ENCODE data around the gene NCOA7. TPM values are rescaled to one million over a fixed set of nuclear protein-coding genes. Genes with fewer than 3 reads are reported as not detected.
A peak's percentile ranks its signal among the peaks of the same experiment; 100 is the strongest.
"Not testable (repeated sequence)": the region's sequence is repeated elsewhere in the genome, so short reads cannot be mapped to it uniquely, and the experiment has no call there.

Gene NCOA7
- total RNA-seq, 1 experiment from 2014 or later = 17.9 TPM

- DNase-seq (ENCODE audit: low read depth) = peak; percentile 89
Measured at GRCh38 chr6:125918681-125919566, 128.2 kb downstream of the NCOA7 start.

DNA sequence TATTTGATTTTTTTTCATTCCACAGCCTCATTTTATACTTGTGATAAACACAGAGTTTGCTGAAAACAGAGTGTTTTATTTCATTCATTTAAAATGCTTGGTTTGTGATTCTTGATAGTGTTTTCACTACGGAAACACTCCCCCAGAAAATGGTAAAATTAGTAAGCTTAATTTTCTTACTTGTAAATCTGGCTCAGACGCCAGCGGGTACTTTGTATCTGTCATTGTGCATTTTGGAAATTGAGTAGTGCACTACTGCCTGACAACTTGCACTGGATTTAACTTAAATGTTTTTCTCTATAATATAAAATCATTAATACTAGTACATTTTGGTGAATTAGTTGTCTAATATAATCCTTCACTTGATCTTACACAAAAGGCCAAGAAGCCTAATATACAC lies 128.9 kb downstream of the NCOA7 start:
- DNase-seq (ENCODE audit: low read depth) = no peak

GRCh38 chr6:125922322-125922860 lies 131.6 kb downstream of the NCOA7 start:
- no peak for DNase-seq (ENCODE audit: low read depth)

DNA sequence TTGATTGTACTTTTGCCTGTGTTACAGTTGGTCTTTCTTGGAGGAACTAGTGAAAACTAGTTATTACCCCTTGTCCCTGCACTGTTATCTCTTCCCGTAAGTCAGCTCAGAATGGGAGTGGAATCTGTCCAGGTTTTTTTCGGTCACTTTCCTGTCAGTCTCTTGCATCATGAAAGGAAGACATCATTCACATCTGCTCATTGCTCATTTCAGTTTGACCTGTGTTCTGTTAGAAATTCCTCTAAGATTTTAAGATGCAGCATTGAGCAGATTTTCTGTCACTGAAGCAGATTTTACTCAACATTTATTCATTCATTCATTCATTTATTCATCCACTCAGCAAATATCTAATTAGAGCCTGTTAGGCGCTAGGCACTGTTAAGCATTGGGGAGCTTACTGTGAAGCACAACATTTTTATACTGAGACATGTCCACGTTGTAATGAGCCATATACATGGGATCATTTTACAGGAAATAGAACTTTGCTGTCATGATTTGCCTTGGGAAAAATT lies 132.7 kb downstream of the NCOA7 start:
- peak; percentile 65 for DNase-seq (ENCODE audit: low read depth)

GRCh38 chr6:125924169-125924568 lies 133.4 kb downstream of the NCOA7 start:
- peak; percentile 90 for DNase-seq (ENCODE audit: low read depth)

- no peak for DNase-seq (ENCODE audit: low read depth)
Measured at GRCh38 chr6:125924697-125925358, 134.1 kb downstream of the NCOA7 start.

DNA sequence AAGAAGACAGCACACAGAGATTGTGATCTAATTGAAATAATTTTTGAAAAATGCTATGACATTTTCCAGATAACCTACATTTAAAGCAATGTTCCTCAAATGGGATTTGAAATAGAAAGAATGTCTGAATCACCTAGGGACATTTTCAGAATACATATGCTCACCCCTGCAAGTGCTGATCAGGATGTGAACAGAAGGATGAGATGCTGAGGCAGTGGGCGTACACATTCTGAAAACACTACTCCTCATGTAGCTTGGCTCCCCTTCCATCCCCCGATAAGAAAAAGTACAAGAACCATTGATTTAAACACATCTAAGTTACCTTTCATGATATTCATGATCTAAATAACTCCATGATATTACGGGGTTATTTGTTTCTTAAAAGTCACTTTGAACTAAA lies 136.0 kb downstream of the NCOA7 start:
- no peak for DNase-seq (ENCODE audit: low read depth)

- no peak for DNase-seq (ENCODE audit: low read depth)
Measured at GRCh38 chr6:125927761-125928160, 137.0 kb downstream of the NCOA7 start.

- no peak for DNase-seq (ENCODE audit: low read depth)
Measured at GRCh38 chr6:125930765-125931418, 140.1 kb downstream of the NCOA7 start.

DNA sequence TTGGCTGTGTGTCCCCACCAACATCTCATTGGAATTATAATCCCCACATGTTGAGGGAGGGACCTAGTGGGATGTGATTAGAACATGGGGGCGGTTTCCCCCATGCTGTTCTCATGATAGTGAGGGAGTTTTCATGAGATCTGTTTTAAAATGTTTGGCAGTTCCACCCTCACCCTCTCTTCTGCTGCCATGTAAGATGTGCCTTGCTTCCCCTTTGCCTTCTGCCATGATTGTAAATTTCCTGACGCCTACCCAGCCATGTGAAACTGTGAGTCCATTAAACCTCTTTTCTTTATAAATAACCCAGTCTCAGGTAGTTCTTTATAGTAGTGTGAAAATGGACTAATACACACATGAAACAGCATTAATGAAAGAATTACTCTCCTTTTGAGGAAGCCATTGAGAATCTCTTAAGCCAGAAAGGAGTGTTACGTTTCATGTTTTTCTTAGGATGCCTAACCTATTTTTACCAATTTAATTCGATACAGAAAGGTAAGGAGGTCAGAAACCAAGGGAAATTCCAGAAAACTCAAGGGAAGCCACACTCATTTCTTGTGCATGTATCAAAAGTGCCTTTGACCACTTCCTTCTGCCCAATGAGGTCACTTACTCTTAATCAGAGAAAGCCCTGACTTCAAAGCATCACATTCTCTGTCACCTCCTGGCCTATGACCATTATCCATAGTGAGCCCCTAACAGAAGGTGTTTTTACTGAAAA lies 141.1 kb downstream of the NCOA7 start:
- peak; percentile 40 for DNase-seq (ENCODE audit: low read depth)

GRCh38 chr6:125932451-125932795 lies 141.7 kb downstream of the NCOA7 start:
- DNase-seq (ENCODE audit: low read depth) = no peak

- not testable (repeated sequence) for DNase-seq (ENCODE audit: low read depth)
Measured at GRCh38 chr6:125935520-125935919, 144.8 kb downstream of the NCOA7 start.

GRCh38 chr6:125939026-125939425 lies 148.3 kb downstream of the NCOA7 start:
- no peak for DNase-seq (ENCODE audit: low read depth)

GRCh38 chr6:125939791-125940190 lies 149.0 kb downstream of the NCOA7 start:
- no peak for DNase-seq (ENCODE audit: low read depth)

GRCh38 chr6:125940247-125941041 lies 149.7 kb downstream of the NCOA7 start:
- peak; percentile 72 for DNase-seq (ENCODE audit: low read depth)

- peak; percentile 50 for DNase-seq (ENCODE audit: low read depth)
Measured at GRCh38 chr6:125942672-125943527, 152.1 kb downstream of the NCOA7 start.

DNA sequence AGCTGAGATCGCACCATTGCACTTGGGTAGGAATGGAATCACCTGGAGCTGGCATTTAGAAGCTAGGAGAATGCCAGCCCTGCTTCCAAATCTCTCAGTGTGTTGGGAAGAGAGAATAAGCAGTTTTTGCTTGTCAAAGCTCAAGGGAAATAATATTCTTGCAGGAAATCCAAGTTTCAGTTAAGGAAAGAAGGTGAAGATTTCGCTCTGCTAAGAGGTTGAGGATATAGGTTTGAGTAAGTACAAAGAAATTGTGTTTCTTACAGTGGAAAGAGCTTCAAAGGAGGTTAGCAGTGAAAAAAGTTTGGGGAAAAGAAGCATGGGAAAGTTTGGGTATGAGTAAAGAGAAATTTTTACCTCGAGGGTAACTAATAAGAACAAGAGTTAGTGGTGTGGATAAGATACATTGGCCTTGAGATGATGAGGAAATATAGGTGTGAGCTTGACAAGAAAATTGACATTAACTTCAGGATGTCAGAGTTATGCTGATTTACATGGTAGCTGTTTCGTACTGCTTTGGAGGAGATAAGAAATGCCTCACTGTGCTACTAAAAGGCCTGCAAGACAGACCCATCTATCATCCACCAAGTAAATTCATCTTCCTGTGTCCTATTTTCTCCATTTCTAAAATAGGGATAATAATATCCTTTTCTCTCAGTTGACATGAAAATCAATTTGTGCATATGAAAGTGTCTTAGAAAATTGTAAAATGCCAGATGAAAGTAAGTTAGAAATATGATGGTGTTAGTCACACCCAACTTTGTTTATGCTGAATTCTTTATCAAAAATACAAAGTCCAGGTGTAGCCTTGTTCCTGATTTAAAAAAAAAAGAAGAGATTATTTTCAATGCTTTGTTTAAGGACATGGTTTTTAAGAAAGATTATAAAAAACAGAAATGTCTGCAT lies 153.0 kb downstream of the NCOA7 start:
- DNase-seq (ENCODE audit: low read depth) = no peak

GRCh38 chr6:125944434-125944816 lies 153.7 kb downstream of the NCOA7 start:
- peak; percentile 84 for DNase-seq (ENCODE audit: low read depth)

GRCh38 chr6:125944896-125945295 lies 154.1 kb downstream of the NCOA7 start:
- DNase-seq (ENCODE audit: low read depth) = no peak
